SU-DHL-6 (cell line): ENCODE measurements around the gene LVRN.

Source experiments
- H2AFZ ChIP-seq: fragments of 200-600 bp; sonication (generic); 2 replicates; pipeline ENCODE4 v1.6.1; 2014; ENCODE audit warnings: low read depth, mild to moderate bottlenecking, moderate library complexity, mixed read lengths, antibody characterized with exemption, low read length; ENCODE audit not compliant: severe bottlenecking
- H3F3A ChIP-seq: fragments of 200-600 bp; shearing (Covaris generic); 2 replicates; pipeline ENCODE4 v1.6.0; 2016; ENCODE audit warnings: antibody characterized with exemption, mild to moderate bottlenecking; ENCODE audit not compliant: insufficient read depth
- H3K27ac ChIP-seq: fragments of 200-600 bp; sonication (generic); 2 replicates; pipeline ENCODE4 v1.5.1; 2016; ENCODE audit warnings: low read depth, mild to moderate bottlenecking, low read length, moderate library complexity, mixed read lengths
- H3K27me3 ChIP-seq: fragments of 200-600 bp; sonication (generic), shearing (Covaris generic); 2 replicates; pipeline ENCODE4 v1.6.0; 2014; ENCODE audit warnings: mild to moderate bottlenecking, low read length
- H3K36me3 ChIP-seq: fragments of 200-600 bp; sonication (generic); 2 replicates; pipeline ENCODE4 v1.6.1; 2014; ENCODE audit warnings: mild to moderate bottlenecking, low read length, mixed read lengths
- H3K4me2 ChIP-seq: fragments of 300-600, 200-600 bp; shearing (Covaris generic), sonication (generic); 2 replicates; pipeline ENCODE4 v1.6.0; 2014; ENCODE audit warnings: low read length, low read depth, mild to moderate bottlenecking; ENCODE audit not compliant: poor library complexity, severe bottlenecking
- H3K4me3 ChIP-seq: fragments of 200-600 bp; sonication (generic); 2 replicates; pipeline ENCODE4 v1.5.1; 2014; ENCODE audit warnings: antibody characterized with exemption, low read length, mild to moderate bottlenecking, mixed read lengths; ENCODE audit not compliant: insufficient read depth, poor library complexity, severe bottlenecking
- H3K79me2 ChIP-seq: fragments of 200-600 bp; sonication (generic); 2 replicates; pipeline ENCODE4 v1.6.1; 2014; ENCODE audit warnings: mild to moderate bottlenecking, low read length, moderate library complexity; ENCODE audit not compliant: insufficient read depth
- H3K9ac ChIP-seq: fragments of 200-600 bp; sonication (generic); 2 replicates; pipeline ENCODE4 v1.7.0; 2014; ENCODE audit warnings: mild to moderate bottlenecking, low read length
- H3K9me2 ChIP-seq: fragments of 200-600 bp; sonication (generic); replicated peaks from 2 replicates; pipeline ENCODE4 v1.6.1; 2014; ENCODE audit warnings: low read length; ENCODE audit not compliant: insufficient read depth
- H3K9me3 ChIP-seq: fragments of 200-600 bp; sonication (generic); 2 replicates; pipeline ENCODE4 v1.6.1; 2014; ENCODE audit warnings: low read length, mixed read lengths; ENCODE audit not compliant: insufficient read depth
- H4K20me1 ChIP-seq: fragments of 200-600 bp; sonication (generic); 2 replicates; pipeline ENCODE4 v1.6.1; 2014; ENCODE audit warnings: low read depth, mild to moderate bottlenecking, antibody characterized with exemption, low read length, moderate library complexity, mixed read lengths
- EZH2phosphoT487 ChIP-seq: fragments of 200-600 bp; sonication (generic), shearing (Covaris generic); conservative IDR thresholded peaks from 2 replicates; pipeline ENCODE4 v1.6.1; 2018; ENCODE audit warnings: mild to moderate bottlenecking, antibody characterized with exemption, low read length, moderate library complexity, mixed read lengths
- TF ChIP-seq, protein P1 (sequence below): fragments of 200-600 bp; sonication (generic); IDR thresholded peaks from one replicate; pipeline ENCODE4 v1.5.1; 2017; ENCODE audit warnings: antibody characterized with exemption, mild to moderate bottlenecking, low read length, moderate library complexity; ENCODE audit not compliant: insufficient read depth, poor library complexity, severe bottlenecking

LVRN gene

GRCh38 chr5:116063950-116064349 is 101.7 kb downstream of the LVRN start:
- H3K4me2 ChIP-seq: no peak overlapping the region
- H3K9ac ChIP-seq: no peak overlapping the region
- no peaks in the 10 kb centered on the region for H3K9me2 ChIP-seq
- no peak overlapping the region for H2AFZ ChIP-seq
- H3K79me2 ChIP-seq: no peaks in the 10 kb centered on the region
- no peak overlapping the region for H3K4me3 ChIP-seq
- no peak for TF ChIP-seq EZH2phosphoT487
- TF ChIP-seq, protein P1, sequence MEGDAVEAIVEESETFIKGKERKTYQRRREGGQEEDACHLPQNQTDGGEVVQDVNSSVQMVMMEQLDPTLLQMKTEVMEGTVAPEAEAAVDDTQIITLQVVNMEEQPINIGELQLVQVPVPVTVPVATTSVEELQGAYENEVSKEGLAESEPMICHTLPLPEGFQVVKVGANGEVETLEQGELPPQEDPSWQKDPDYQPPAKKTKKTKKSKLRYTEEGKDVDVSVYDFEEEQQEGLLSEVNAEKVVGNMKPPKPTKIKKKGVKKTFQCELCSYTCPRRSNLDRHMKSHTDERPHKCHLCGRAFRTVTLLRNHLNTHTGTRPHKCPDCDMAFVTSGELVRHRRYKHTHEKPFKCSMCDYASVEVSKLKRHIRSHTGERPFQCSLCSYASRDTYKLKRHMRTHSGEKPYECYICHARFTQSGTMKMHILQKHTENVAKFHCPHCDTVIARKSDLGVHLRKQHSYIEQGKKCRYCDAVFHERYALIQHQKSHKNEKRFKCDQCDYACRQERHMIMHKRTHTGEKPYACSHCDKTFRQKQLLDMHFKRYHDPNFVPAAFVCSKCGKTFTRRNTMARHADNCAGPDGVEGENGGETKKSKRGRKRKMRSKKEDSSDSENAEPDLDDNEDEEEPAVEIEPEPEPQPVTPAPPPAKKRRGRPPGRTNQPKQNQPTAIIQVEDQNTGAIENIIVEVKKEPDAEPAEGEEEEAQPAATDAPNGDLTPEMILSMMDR: no peak
- no peak overlapping the region for H3K27ac ChIP-seq
- no peaks in the 10 kb centered on the region for H3K27me3 ChIP-seq
- no peaks in the 10 kb centered on the region for H3K9me3 ChIP-seq
- no peaks in the 10 kb centered on the region for H3K36me3 ChIP-seq
- no peaks in the 10 kb centered on the region for H4K20me1 ChIP-seq
- no peaks in the 10 kb centered on the region for H3F3A ChIP-seq

GRCh38 chr5:116068028-116068632 is 105.9 kb downstream of the LVRN start:
- Histone ChIP-seq H3K9me2 (no peaks in the 10 kb centered on the region), H4K20me1 (no peaks in the 10 kb centered on the region), H3K36me3 (no peaks in the 10 kb centered on the region), H3K9me3 (no peaks in the 10 kb centered on the region), H3K27me3 (no peaks in the 10 kb centered on the region), H3K4me3 (no peak overlapping the region), H3K4me2 (no peak overlapping the region), H3K9ac (no peak overlapping the region), H3F3A (no peaks in the 10 kb centered on the region), H2AFZ (no peak overlapping the region), H3K79me2 (no peaks in the 10 kb centered on the region), H3K27ac (no peak overlapping the region)
- no peak for TF ChIP-seq EZH2phosphoT487
- TF ChIP-seq, protein P1: peak; percentile 61

GRCh38 chr5:116071211-116071610 is 108.9 kb downstream of the LVRN start:
- no peak overlapping the region for H3K9ac ChIP-seq
- TF ChIP-seq EZH2phosphoT487: no peak
- H2AFZ ChIP-seq: no peak overlapping the region
- no peaks in the 10 kb centered on the region for H3K36me3 ChIP-seq
- H3K4me2 ChIP-seq: no peak overlapping the region
- no peak overlapping the region for H3K4me3 ChIP-seq
- H3F3A ChIP-seq: no peaks in the 10 kb centered on the region
- no peaks in the 10 kb centered on the region for H3K79me2 ChIP-seq
- H3K9me2 ChIP-seq: no peaks in the 10 kb centered on the region
- H3K27ac ChIP-seq: no peak overlapping the region
- no peaks in the 10 kb centered on the region for H3K9me3 ChIP-seq
- H4K20me1 ChIP-seq: no peaks in the 10 kb centered on the region
- no peaks in the 10 kb centered on the region for H3K27me3 ChIP-seq

DNA sequence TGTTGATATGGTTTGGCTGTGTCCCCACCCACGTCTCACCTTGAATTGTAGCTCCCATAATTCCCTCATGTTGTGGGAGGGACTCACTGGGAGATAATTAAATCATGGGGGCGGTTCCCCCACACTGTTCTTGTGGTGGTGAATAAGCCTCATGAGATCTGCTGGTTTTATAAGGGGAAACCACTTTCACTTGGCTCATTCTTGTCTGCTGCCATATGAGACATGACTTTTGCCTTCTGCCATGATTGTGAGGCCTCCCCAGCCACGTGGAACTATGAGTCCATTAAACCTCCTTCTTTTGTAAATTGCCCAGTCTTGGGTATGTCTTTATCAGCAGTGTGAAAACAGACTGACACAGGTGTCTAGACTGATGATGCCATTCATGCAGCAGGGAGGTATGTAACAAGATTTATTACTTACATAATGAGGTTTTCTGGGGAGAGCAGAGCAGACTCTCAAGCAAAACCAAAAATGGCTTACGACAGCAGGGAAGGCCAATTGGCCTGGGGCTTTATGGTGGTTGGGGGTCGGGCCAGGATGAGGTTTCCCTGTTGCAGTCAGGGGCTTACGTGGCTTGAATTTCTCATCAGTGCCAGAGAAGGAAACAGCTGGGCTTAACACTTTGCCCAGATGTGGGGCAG is 113.0 kb downstream of the LVRN start:
- no peaks in the 10 kb centered on the region for H3K9me2 ChIP-seq
- H3K27me3 ChIP-seq: no peaks in the 10 kb centered on the region
- peaks cover 4% of the 10 kb centered on the region; the same call in 1 of the 2 replicates for H3F3A ChIP-seq
- H3K9me3 ChIP-seq: no peaks in the 10 kb centered on the region
- no peak overlapping the region for H2AFZ ChIP-seq
- H3K27ac ChIP-seq: no peak overlapping the region
- TF ChIP-seq, protein P1: no peak
- TF ChIP-seq EZH2phosphoT487: no peak
- no peak overlapping the region for H3K4me3 ChIP-seq
- H3K4me2 ChIP-seq: peak overlapping the region; percentile 35
- no peaks in the 10 kb centered on the region for H3K36me3 ChIP-seq
- H3K9ac ChIP-seq: no peak overlapping the region
- H3K79me2 ChIP-seq: no peaks in the 10 kb centered on the region
- no peaks in the 10 kb centered on the region for H4K20me1 ChIP-seq
